ENCODE measurements around the gene JAZF1.

GRCh38 chr7:28018856-28019465, 161.6 kb downstream of the JAZF1 start:
- TF ChIP-seq CTCF (IDR thresholded peaks at IDR 0.05 in 2 of 3, conservative IDR thresholded peaks at IDR 0.05 in 1 of 3; ENCODE audit: control insufficient read depth in 2 of 3, extremely low read depth in 1 of 3, insufficient read depth in 1 of 3, low read depth in 3 of 3, low read length in 3 of 3) (no peak), ASH2L (IDR thresholded peaks at IDR 0.05; ENCODE audit: borderline replicate concordance, low read depth) (no peak), CHD1 (IDR thresholded peaks at IDR 0.05; ENCODE audit: low read depth, low read length) (no peak), ZBTB11 (CRISPR knock-in tag; IDR thresholded peaks at IDR 0.05) (no peak), REST (IDR thresholded peaks at IDR 0.05; ENCODE audit: low read depth, low read length) (no peak)
